Measurements from ENCODE around the gene RARRES2.

Gene RARRES2

GRCh38 chr7:150332852-150333635, 8.4 kb downstream of the RARRES2 start:
- TF ChIP-seq CTCF (IDR thresholded peaks at IDR 0.05; ENCODE audit: low read depth, low read length, missing control alignments) = no peak
- no peak for DNase-seq (ENCODE audit: low read depth)
- no peak overlapping the region for H3K4me3 ChIP-seq (ENCODE audit: low read depth, low read length)

GRCh38 chr7:150330211-150330885, 11.1 kb downstream of the RARRES2 start:
- DNase-seq (ENCODE audit: low read depth) = no peak
- TF ChIP-seq CTCF (IDR thresholded peaks at IDR 0.05; ENCODE audit: low read depth, low read length, missing control alignments) = no peak
- no peak overlapping the region for H3K4me3 ChIP-seq (ENCODE audit: low read depth, low read length)

- DNase-seq (ENCODE audit: low read depth) = no peak
- TF ChIP-seq CTCF (IDR thresholded peaks at IDR 0.05; ENCODE audit: low read depth, low read length, missing control alignments) = no peak
- no peak overlapping the region for H3K4me3 ChIP-seq (ENCODE audit: low read depth, low read length)
Observed at GRCh38 chr7:150329331-150330120, 11.9 kb downstream of the RARRES2 start.

DNA sequence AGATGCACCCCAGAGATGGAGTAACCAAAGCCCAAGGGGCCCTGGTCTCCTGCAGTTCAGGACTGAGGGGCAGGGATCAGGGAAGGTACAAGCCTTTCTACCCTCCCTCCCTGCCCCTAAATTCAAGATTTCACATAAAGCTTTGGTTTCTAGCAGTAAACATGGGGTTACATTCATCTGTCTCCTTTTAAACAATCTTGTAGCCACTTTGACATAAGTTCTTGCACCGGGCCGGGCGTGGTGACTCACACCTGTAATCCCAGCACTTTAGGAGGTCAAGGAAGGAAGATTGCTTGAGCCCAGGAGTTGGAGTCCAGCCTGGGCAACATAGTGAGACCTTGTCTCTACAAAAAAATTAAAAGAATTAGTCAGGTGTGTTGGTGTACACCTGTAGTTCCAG, 14.1 kb downstream of the RARRES2 start:
- no peak overlapping the region for H3K4me3 ChIP-seq (ENCODE audit: low read depth, low read length)
- no peak for DNase-seq (ENCODE audit: low read depth)
- TF ChIP-seq CTCF (IDR thresholded peaks at IDR 0.05; ENCODE audit: low read depth, low read length, missing control alignments) = no peak

- H3K4me3 ChIP-seq (ENCODE audit: low read depth, low read length) = no peak overlapping the region
- DNase-seq (ENCODE audit: low read depth) = no peak
- TF ChIP-seq CTCF (IDR thresholded peaks at IDR 0.05; ENCODE audit: low read depth, low read length, missing control alignments) = no peak
Observed at GRCh38 chr7:150326657-150327268, 14.7 kb downstream of the RARRES2 start.

- no peak for TF ChIP-seq CTCF (IDR thresholded peaks at IDR 0.05; ENCODE audit: low read depth, low read length, missing control alignments)
- DNase-seq (ENCODE audit: low read depth) = no peak
- no peak overlapping the region for H3K4me3 ChIP-seq (ENCODE audit: low read depth, low read length)
Observed at GRCh38 chr7:150325901-150326300, 15.5 kb downstream of the RARRES2 start.
